GM18507 (cell line): ENCODE measurements around the gene NID1.
"Not testable (repeated sequence)": the region's sequence is repeated elsewhere in the genome, so short reads cannot be mapped to it uniquely, and the experiment has no call there.

Experiments
- DNase-seq: peaks from one replicate; pipeline ENCODE4 v3.0.0; 2011; ENCODE audit warnings: low read depth; ENCODE audit not compliant: insufficient read length; ENCODE audit errors: extremely low spot score
- FAIRE-seq: peaks from 2 replicates; lab custom pipeline; 2011; peaks lifted over from hg19 to GRCh38; lab: Jason Lieb, UNC

NID1 gene

GRCh38 chr1:236098267-236098666, 33.4 kb upstream of the NID1 start:
- no peak for DNase-seq
- FAIRE-seq: no peak

- DNase-seq, FAIRE-seq: not testable (repeated sequence)
Measured at GRCh38 chr1:236096660-236097482, 32.0 kb upstream of the NID1 start.

GRCh38 chr1:236095705-236096520, 31.0 kb upstream of the NID1 start:
- DNase-seq (no peak), FAIRE-seq (no peak)

- FAIRE-seq (no peak), DNase-seq (no peak)
Measured at GRCh38 chr1:236092899-236093298, 28.0 kb upstream of the NID1 start.

GRCh38 chr1:236091933-236092318, 27.0 kb upstream of the NID1 start:
- FAIRE-seq: no peak

GRCh38 chr1:236090741-236091147, 25.9 kb upstream of the NID1 start:
- FAIRE-seq (no peak), DNase-seq (no peak)

More at GRCh38 chr1:236091933-236092318, 27.0 kb upstream of the NID1 start:
- DNase-seq: no peak

- DNase-seq: no peak
Measured at GRCh38 chr1:236089046-236089773, 24.3 kb upstream of the NID1 start.

GRCh38 chr1:236086537-236086936, 21.6 kb upstream of the NID1 start:
- FAIRE-seq: no peak

More at GRCh38 chr1:236089046-236089773, 24.3 kb upstream of the NID1 start:
- no peak for FAIRE-seq

GRCh38 chr1:236085545-236086159, 20.8 kb upstream of the NID1 start:
- no peak for FAIRE-seq

More at GRCh38 chr1:236086537-236086936, 21.6 kb upstream of the NID1 start:
- no peak for DNase-seq

GRCh38 chr1:236084386-236084730, 19.5 kb upstream of the NID1 start:
- FAIRE-seq: no peak
- DNase-seq: no peak

More at GRCh38 chr1:236085545-236086159, 20.8 kb upstream of the NID1 start:
- DNase-seq: no peak

GRCh38 chr1:236083650-236084385, 18.9 kb upstream of the NID1 start:
- FAIRE-seq (no peak), DNase-seq (no peak)

GRCh38 chr1:236082526-236082925, 17.6 kb upstream of the NID1 start:
- DNase-seq (no peak), FAIRE-seq (no peak)

- FAIRE-seq (no peak), DNase-seq (no peak)
Measured at GRCh38 chr1:236081546-236082227, 16.8 kb upstream of the NID1 start.

- DNase-seq: no peak
- no peak for FAIRE-seq
Measured at GRCh38 chr1:236079703-236080102, 14.8 kb upstream of the NID1 start.

- DNase-seq (no peak), FAIRE-seq (no peak)
Measured at GRCh38 chr1:236078993-236079392, 14.1 kb upstream of the NID1 start.

GRCh38 chr1:236078077-236078476, 13.2 kb upstream of the NID1 start:
- FAIRE-seq, DNase-seq: not testable (repeated sequence)

- no peak for FAIRE-seq
- no peak for DNase-seq
Measured at GRCh38 chr1:236075848-236076247, 11.0 kb upstream of the NID1 start.

GRCh38 chr1:236073307-236073897, 8.5 kb upstream of the NID1 start:
- no peak for DNase-seq
- FAIRE-seq: no peak
